AG04450 (cell line): ENCODE results near the gene INCA1. TPM values are rescaled to one million over a fixed set of nuclear protein-coding genes. Genes with fewer than 3 reads are reported as not detected.

ENCODE experiments used
- CTCF ChIA-PET: fragments of 300-600, 350-600 bp; formaldehyde crosslinking; extraction: SDS; loops from one replicate; lab custom pipeline; 2022; ENCODE audit warnings: antibody characterized with exemption, inconsistent platforms; lab: Charles Lee
- POLR2A ChIA-PET: fragments of 350-600 bp; formaldehyde crosslinking; extraction: SDS; loops from one replicate; lab custom pipeline; 2021; ENCODE audit warnings: antibody characterized with exemption, inconsistent platforms; lab: Yijun Ruan, JAX
- DNase-seq: peaks from one replicate; pipeline ENCODE4 v3.0.0-alpha.2; 2011; ENCODE audit warnings: low read depth, low spot score
- H3K27ac ChIP-seq: one replicate; pipeline ENCODE4 v1.5.1; 2012; ENCODE audit warnings: low read depth, low read length, control low read depth
- H3K27me3 ChIP-seq: one replicate; pipeline ENCODE4 v1.6.0; 2012; ENCODE audit warnings: low read length; ENCODE audit not compliant: control insufficient read depth, insufficient read depth
- H3K4me3 ChIP-seq: 2 replicates; pipeline ENCODE4 v1.5.1; 2011; ENCODE audit warnings: mild to moderate bottlenecking, low read depth, low read length, control low read depth
- H3K9me3 ChIP-seq: 2 replicates; pipeline ENCODE4 v1.5.1; 2012; ENCODE audit warnings: low read length; ENCODE audit not compliant: control insufficient read depth, insufficient read depth
- polyA plus RNA-seq: library from polyadenylated mRNA; depleted of rRNA; stranded (reverse); fragments of >200 nt; gene quantifications from 2 replicates; pipeline ENCODE4 v1.2.3, GENCODE V29; 2011
- TF ChIP-seq, protein P1 (sequence below): IDR thresholded peaks from 2 replicates; pipeline ENCODE4 v1.5.1; 2011; ENCODE audit warnings: low read depth, low read length, control low read depth, inconsistent platforms

Gene INCA1
- polyA plus RNA-seq, 1 experiment: 0.29 TPM

DNA sequence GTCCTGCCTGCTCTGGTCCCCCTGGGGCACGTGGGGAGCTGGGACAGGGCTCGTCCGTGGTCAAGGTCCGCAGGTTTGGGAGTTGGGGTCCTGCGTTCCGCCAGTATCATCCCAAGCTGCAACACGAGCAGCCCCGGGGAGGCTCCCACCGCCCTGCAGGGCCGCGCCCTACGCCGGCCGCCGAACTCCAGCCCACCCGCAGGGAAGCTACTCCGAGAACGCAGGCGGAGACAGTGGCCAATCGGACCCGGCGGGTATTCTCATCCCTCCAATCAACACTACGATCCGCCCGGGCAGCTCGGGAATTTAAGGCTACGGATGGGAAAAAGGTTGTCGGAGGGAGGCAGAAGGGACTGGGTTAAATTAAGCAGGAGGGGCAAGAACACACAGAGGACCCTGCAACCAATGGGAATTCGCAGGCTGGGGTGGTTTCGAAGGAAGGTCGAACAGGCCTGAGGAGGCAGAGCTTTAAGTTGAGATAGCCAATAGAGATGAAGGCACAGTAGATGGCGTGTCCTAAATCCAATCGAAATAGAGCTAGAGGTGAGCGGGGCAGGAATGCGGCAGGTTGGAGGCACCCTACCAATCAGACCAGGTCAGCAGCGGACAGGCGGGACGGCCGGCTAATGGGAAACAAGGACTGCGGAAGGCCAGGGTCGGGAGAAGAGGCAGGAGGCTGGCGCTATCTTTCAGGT is 30.3 kb downstream of the INCA1 start:
- ChIA-PET POLR2A (interaction anchor here (0.6 to 5.6 kb wide), 11 partner anchors 10 to 824 kb away, joined by 3 to 128 read pairs (median 6); partner anchors contain the start of genes CAMTA2, ENO3, GP1BA and INCA1), CTCF (interaction anchor here (0.9 to 2.6 kb wide), 3 partner anchors 14 to 95 kb away, joined by 3 to 11 read pairs (median 7); no protein-coding TSS in a partner anchor)
- TF ChIP-seq, protein P1, sequence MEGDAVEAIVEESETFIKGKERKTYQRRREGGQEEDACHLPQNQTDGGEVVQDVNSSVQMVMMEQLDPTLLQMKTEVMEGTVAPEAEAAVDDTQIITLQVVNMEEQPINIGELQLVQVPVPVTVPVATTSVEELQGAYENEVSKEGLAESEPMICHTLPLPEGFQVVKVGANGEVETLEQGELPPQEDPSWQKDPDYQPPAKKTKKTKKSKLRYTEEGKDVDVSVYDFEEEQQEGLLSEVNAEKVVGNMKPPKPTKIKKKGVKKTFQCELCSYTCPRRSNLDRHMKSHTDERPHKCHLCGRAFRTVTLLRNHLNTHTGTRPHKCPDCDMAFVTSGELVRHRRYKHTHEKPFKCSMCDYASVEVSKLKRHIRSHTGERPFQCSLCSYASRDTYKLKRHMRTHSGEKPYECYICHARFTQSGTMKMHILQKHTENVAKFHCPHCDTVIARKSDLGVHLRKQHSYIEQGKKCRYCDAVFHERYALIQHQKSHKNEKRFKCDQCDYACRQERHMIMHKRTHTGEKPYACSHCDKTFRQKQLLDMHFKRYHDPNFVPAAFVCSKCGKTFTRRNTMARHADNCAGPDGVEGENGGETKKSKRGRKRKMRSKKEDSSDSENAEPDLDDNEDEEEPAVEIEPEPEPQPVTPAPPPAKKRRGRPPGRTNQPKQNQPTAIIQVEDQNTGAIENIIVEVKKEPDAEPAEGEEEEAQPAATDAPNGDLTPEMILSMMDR: no peak
- H3K4me3 ChIP-seq: peak overlapping the region; percentile 84
- no peaks in the 10 kb centered on the region for H3K27me3 ChIP-seq
- DNase-seq: peak; percentile 99
- H3K9me3 ChIP-seq: peaks cover 5% of the 10 kb centered on the region; the same call in 1 of the 2 replicates
- H3K27ac ChIP-seq: peak overlapping the region; percentile 98

DNA sequence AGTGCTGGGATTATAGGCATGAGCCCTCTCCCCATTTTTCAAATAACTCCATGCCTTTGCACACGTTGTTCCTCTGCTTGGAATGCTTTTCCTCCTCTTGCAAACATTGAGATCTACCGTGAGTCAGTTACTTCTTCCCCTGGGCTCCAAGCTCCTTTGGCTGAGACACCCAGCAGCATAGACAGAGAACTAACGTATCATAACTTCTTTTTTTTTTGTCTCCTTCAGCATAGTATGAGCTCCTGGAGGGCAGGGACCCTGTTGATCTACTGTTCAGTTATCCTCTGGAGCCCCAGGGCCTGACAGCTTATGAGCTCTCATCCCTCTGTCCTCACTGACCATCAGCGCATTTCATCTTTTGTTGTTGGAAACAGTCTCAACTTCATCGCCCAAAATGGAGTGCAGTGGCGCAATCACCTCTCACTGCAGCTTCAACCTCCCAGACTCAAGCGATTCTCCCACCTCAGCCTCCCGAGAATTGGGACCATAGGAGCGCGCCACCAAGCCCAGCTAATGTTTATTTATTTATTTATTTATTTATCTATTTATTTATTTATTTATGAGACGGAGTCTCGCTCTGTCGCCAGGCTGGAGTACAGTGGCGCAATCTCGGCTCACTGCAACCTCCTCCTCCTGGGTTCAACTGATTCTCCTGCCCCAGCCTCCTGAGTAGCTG is 31.9 kb downstream of the INCA1 start:
- no peak overlapping the region for H3K4me3 ChIP-seq
- no peak overlapping the region for H3K27ac ChIP-seq
- peaks cover 5% of the 10 kb centered on the region; the same call in 1 of the 2 replicates for H3K9me3 ChIP-seq
- no peaks in the 10 kb centered on the region for H3K27me3 ChIP-seq
- TF ChIP-seq, protein P1: no peak
- no peak for DNase-seq
- ChIA-PET POLR2A (interaction anchor here (0.9 to 5.6 kb wide), 4 partner anchors 8 to 56 kb away, joined by 4 to 128 read pairs (median 40); partner anchors contain the start of genes ENO3, PFN1, RNF167 and SLC25A11), CTCF (interaction anchor here (2.6 kb wide), 1 partner anchor 56 kb away, joined by 11 read pairs; no protein-coding TSS in a partner anchor)

DNA sequence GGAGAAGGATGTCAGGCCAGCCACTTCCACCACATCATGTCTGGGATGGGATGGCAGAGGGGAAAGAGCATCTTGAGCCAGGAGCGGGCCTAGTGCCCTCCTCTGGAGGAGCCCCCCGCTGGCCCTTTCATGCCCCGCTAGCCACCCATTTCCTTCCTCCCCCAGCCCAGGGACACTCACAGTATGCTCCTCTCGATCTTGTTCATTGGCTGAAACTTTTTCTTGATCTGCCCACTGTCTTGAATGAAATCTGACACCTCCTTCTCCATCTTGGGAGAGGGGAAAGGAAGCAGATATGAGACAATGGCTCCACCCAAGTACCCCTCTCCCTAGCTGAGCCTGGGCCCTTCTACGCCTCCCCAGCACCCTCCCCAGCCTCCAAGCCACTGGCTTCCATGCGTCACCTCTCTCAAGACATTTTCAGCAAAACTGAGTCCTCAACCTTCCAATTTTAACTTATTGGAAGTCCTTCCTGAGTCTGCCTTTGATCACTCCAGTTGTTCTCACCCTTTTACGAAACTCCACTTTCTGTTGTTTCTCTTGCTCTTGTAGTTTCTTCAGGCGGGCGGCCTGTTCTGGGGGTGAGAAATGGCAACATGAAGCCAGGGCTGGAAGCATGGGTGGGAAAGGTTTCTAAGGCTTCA is 36.9 kb downstream of the INCA1 start:
- TF ChIP-seq, protein P1: no peak
- DNase-seq: no peak
- Histone ChIP-seq H3K27ac (no peak overlapping the region), H3K4me3 (no peak overlapping the region), H3K27me3 (no peaks in the 10 kb centered on the region), H3K9me3 (no peaks in the 10 kb centered on the region; the same call in 1 of the 2 replicates)
- CTCF ChIA-PET: no interaction called here
- POLR2A ChIA-PET: interaction anchor here (0.6 to 1.0 kb wide), 2 partner anchors 8 to 37 kb away, joined by 4 to 10 read pairs; no protein-coding TSS in a partner anchor

DNA sequence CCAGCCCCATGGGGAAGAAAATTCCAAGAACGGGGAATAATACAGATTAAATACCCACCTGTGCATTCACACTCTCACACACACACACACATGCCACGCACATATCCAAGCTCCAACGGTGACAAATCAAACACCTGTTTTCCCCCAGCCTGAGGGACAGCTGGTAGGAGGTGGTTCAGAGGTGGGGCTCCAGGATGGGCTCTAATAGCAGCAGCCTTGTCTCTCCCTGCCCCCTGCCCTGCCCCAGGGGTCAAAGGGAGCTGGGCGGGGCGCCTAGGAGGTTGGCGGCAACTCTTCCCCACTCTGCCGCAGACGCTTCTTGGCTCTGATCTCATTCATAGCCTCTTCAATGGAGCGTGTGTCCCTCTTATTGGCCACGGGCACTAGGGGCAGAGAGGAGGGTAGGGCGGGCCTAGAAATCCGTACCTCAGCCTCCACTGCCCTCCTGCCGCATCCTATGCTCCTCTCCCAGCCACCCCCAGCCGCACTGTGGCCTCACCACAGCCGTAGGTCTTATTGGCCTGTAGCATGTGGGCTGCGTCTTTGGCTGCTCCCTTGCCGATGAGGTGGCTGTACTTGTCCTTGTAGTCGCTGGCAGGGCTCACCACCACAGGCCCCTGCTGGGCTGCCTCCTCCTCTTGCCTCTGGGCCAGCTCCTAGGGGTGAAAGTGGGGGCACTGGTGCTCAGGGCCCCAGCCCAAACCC is 37.9 kb downstream of the INCA1 start:
- Histone ChIP-seq H3K27me3 (no peaks in the 10 kb centered on the region), H3K9me3 (no peaks in the 10 kb centered on the region), H3K4me3 (no peak overlapping the region), H3K27ac (no peak overlapping the region)
- CTCF ChIA-PET: no interaction called here
- DNase-seq: no peak
- TF ChIP-seq, protein P1: no peak
- POLR2A ChIA-PET: no interaction called here
